A549 (cell line): Measurements from ENCODE around the gene PTPN5. TPM values are rescaled to one million over a fixed set of nuclear protein-coding genes. Genes with fewer than 3 reads are reported as not detected.

Experiments used
- ATAC-seq, 2 experiments: fragments of 200-7000 bp in 1 of 2; fragments of >200 bp in 1 of 2; cut with Nextera tagmentation in 1 of 2; cut with Tn5 transposase in 1 of 2; 3 replicates each; pipeline versions ENCODE4 v1.8.0 to v1.9.1; 2018 to 2020; ENCODE audit warnings: mild to moderate bottlenecking in 1 of 2, moderate library complexity in 1 of 2
- CTCF ChIA-PET: fragments of 300-600 bp; sonication (Branson Sonifier 250); formaldehyde crosslinking; extraction: SDS; loops from one replicate; lab custom pipeline; 2021; ENCODE audit warnings: antibody characterized with exemption, inconsistent platforms; lab: Yijun Ruan, JAX
- POLR2A ChIA-PET: fragments of 350-600 bp; formaldehyde crosslinking; extraction: SDS; loops from one replicate; lab custom pipeline; 2021; ENCODE audit warnings: antibody characterized with exemption, inconsistent platforms; lab: Yijun Ruan, JAX
- DNase-seq, 2 experiments: peaks; one replicate each; pipeline versions ENCODE4 v3.0.0 to v3.0.0-alpha.2; 2011 to 2016; ENCODE audit warnings: low read depth in 1 of 2, low spot score in 1 of 2
- FAIRE-seq: peaks from 2 replicates; lab custom pipeline; 2011; peaks lifted over from hg19 to GRCh38; lab: Jason Lieb, UNC
- H3K27ac ChIP-seq, 2 experiments: fragments of >200 bp; sonication (Bioruptor Twin); formaldehyde crosslinking; 3 replicates each; pipeline ENCODE4 v1.5.1; 2016 to 2017
- H3K4me1 ChIP-seq: fragments of >200 bp; sonication (Bioruptor Twin); formaldehyde crosslinking; 3 replicates; pipeline ENCODE4 v1.6.1; 2016
- H3K4me2 ChIP-seq: fragments of >200 bp; sonication (Bioruptor Twin); formaldehyde crosslinking; 3 replicates; pipeline ENCODE4 v1.6.1; 2016
- H3K4me3 ChIP-seq: fragments of >200 bp; sonication (Bioruptor Twin); formaldehyde crosslinking; 3 replicates; pipeline ENCODE4 v1.5.1; 2016
- H3K9me3 ChIP-seq: fragments of >200 bp; sonication (Bioruptor Twin); formaldehyde crosslinking; 3 replicates; pipeline ENCODE4 v1.6.1; 2016
- ATOH8 ChIP-seq: fragments of 250-450 bp; sonication (Bioruptor Pico); IDR thresholded peaks from 2 replicates; pipeline ENCODE4 v1.5.0; 2020; ENCODE audit warnings: low read depth, mild to moderate bottlenecking, moderate library complexity
- CBX2 ChIP-seq: fragments of 200-600 bp; sonication (generic); IDR thresholded peaks from 2 replicates; pipeline ENCODE4 v1.6.1; 2016; ENCODE audit warnings: low read depth, mild to moderate bottlenecking, borderline replicate concordance
- CHD2 ChIP-seq: fragments of 150-350 bp; IDR thresholded peaks from 2 replicates; pipeline ENCODE4 v1.6.1; 2014; ENCODE audit warnings: low read length; ENCODE audit not compliant: partially characterized antibody
- CTCF ChIP-seq: fragments of >200 bp; sonication (Bioruptor Twin); formaldehyde crosslinking; IDR thresholded peaks from 3 replicates; pipeline ENCODE4 v1.5.1; 2016
- FOSB ChIP-seq: fragments of 250-450 bp; sonication (Bioruptor Pico); IDR thresholded peaks from 2 replicates; pipeline ENCODE4 v1.5.0; 2020; ENCODE audit warnings: mild to moderate bottlenecking, moderate library complexity
- FOSL2 ChIP-seq, 2 experiments: fragments of 450-650 bp in 1 of 2; fragments of >200 bp in 1 of 2; sonication (Bioruptor Twin) in 1 of 2; formaldehyde crosslinking; IDR thresholded peaks; 2 replicates each; pipeline versions ENCODE4 v1.5.0 to v1.6.1; 2016 to 2020; ENCODE audit warnings: mild to moderate bottlenecking in 1 of 2, moderate library complexity in 1 of 2
- HES2 ChIP-seq: fragments of >200 bp; sonication (Bioruptor Twin); formaldehyde crosslinking; IDR thresholded peaks from 2 replicates; pipeline ENCODE4 v1.6.1; 2016
- HOXA7 ChIP-seq: fragments of 250-450 bp; sonication (Bioruptor Pico); IDR thresholded peaks from 2 replicates; pipeline ENCODE4 v1.5.0; 2020; ENCODE audit warnings: mild to moderate bottlenecking, moderate library complexity
- KDM5A ChIP-seq: fragments of 200-600 bp; sonication (generic); IDR thresholded peaks from 2 replicates; pipeline ENCODE4 v1.6.1; 2016; ENCODE audit warnings: antibody characterized with exemption, mild to moderate bottlenecking
- MYC ChIP-seq: IDR thresholded peaks from 2 replicates; pipeline ENCODE4 v1.6.1; 2012; ENCODE audit warnings: mild to moderate bottlenecking, inconsistent platforms, low read length, improper control_type of control experiment, borderline replicate concordance
- POLR2A ChIP-seq: IDR thresholded peaks from 2 replicates; pipeline ENCODE4 v1.6.1; 2012; ENCODE audit warnings: mild to moderate bottlenecking, low read length
- REST ChIP-seq: fragments of 200-600 bp; sonication (generic); IDR thresholded peaks from 2 replicates; pipeline ENCODE4 v1.6.1; 2016; ENCODE audit warnings: antibody characterized with exemption, mild to moderate bottlenecking, moderate library complexity
- RNF2 ChIP-seq: fragments of 200-600 bp; sonication (generic); IDR thresholded peaks from 2 replicates; pipeline ENCODE4 v1.6.1; 2016; ENCODE audit warnings: low read depth, mild to moderate bottlenecking, antibody characterized with exemption, moderate library complexity, borderline replicate concordance
- SMC3 ChIP-seq: fragments of >200 bp; sonication (Bioruptor Twin); formaldehyde crosslinking; IDR thresholded peaks from 3 replicates; pipeline ENCODE4 v1.6.1; 2018; ENCODE audit warnings: inconsistent platforms
- USF2 ChIP-seq: fragments of 450-650 bp; IDR thresholded peaks from 2 replicates; pipeline ENCODE4 v1.6.1; 2014; ENCODE audit warnings: antibody characterized with exemption
- ZFP36 ChIP-seq: fragments of 450-650 bp; IDR thresholded peaks from 2 replicates; pipeline ENCODE4 v1.6.1; 2014; ENCODE audit warnings: borderline replicate concordance; ENCODE audit not compliant: partially characterized antibody
- WGBS: methylation state at CpG from one replicate; pipeline ENCODE4 v1.1.6; 2017; ENCODE audit errors: missing lambda C conversion rate; 5-methylcytosine and 5-hydroxymethylcytosine counted together
- polyA plus RNA-seq, 4 experiments: library from polyadenylated mRNA; depleted of rRNA in 3 of 4; stranded (reverse); fragments of >200 nt; fragmentation: RNase III in 1 of 4; extraction: RNeasy Plus Mini Kit Qiagen cat#74134 plus additional on column Dnase treatment in 1 of 4; gene quantifications; 2 replicates in 3 of 4; 3 replicates in 1 of 4; pipeline ENCODE4 v1.2.3, GENCODE V29; 2011 to 2017

PTPN5 gene
- polyA plus RNA-seq, 2 of the 4 experiments (the other 2 are of a cell fraction) = 0.04 TPM; not detected in 1

- TF ChIP-seq HES2 = no peak
- no peak for TF ChIP-seq ATOH8 (CRISPR knock-in tag)
- no peak for TF ChIP-seq CBX2
- TF ChIP-seq HOXA7 (CRISPR knock-in tag) = no peak
These were observed 86.9 kb downstream of the PTPN5 start (continued) for GRCh38 chr11:18704698-18705097.

- Histone ChIP-seq H3K4me3 (no peak overlapping the region), H3K4me2 (no peak overlapping the region), H3K27ac (no peak overlapping the region), H3K4me1 (no peaks in the 10 kb centered on the region), H3K9me3 (no peaks in the 10 kb centered on the region)
- ChIA-PET CTCF (interaction anchor here (1.2 to 2.7 kb wide), 5 partner anchors 9 to 71 kb away, joined by 3 to 17 read pairs (median 7); no protein-coding TSS in a partner anchor), POLR2A (no interaction called here)
- DNase-seq = no peak
- TF ChIP-seq ZFP36 (no peak), KDM5A (no peak), ATOH8 (CRISPR knock-in tag) (no peak), REST (no peak), CBX2 (no peak), FOSB (CRISPR knock-in tag) (no peak), MYC (no peak), SMC3 (no peak), CTCF (no peak), CHD2 (no peak), FOSL2 (IDR thresholded peaks at IDR 0.05) (no peak), FOSL2 (CRISPR knock-in tag; IDR thresholded peaks at IDR 0.05) (no peak), USF2 (no peak), POLR2A (no peak), RNF2 (no peak)
- no peak for FAIRE-seq
- ATAC-seq = no peak
- 65% methylated on average over 5 of the region's 5 CpGs for WGBS
These were observed 87.5 kb downstream of the PTPN5 start for GRCh38 chr11:18704045-18704645.
